GM23338 (cell line): ENCODE data around the gene ACY1. TPM values are rescaled to one million over a fixed set of nuclear protein-coding genes. Genes with fewer than 3 reads are reported as not detected.

Source experiments
- ATAC-seq: fragments of 200-7000 bp; cut with Tn5 transposase; 3 replicates; pipeline ENCODE4 v1.9.1; 2020
- DNase-seq: peaks from one replicate; pipeline ENCODE4 v3.0.0-alpha.2; 2015; ENCODE audit warnings: low spot score
- H2AFZ ChIP-seq: fragments of 200-600 bp; sonication (generic); 2 replicates; pipeline ENCODE4 v1.8.0; 2016; ENCODE audit warnings: antibody characterized with exemption, mild to moderate bottlenecking, moderate library complexity
- H3F3A ChIP-seq: fragments of 200-600 bp; sonication (generic); replicated peaks from 2 replicates; pipeline ENCODE4 v1.8.0; 2017; ENCODE audit warnings: antibody characterized with exemption, mixed run types, low read depth
- H3K27ac ChIP-seq: fragments of 200-600 bp; sonication (generic); 2 replicates; pipeline ENCODE4 v1.6.1; 2016; ENCODE audit warnings: low read depth
- H3K27me3 ChIP-seq: fragments of 200-600 bp; sonication (generic); 2 replicates; pipeline ENCODE4 v1.8.0; 2016; ENCODE audit warnings: mild to moderate bottlenecking, mixed run types, moderate library complexity; ENCODE audit not compliant: insufficient read depth
- H3K36me3 ChIP-seq: fragments of 200-600 bp; sonication (generic); 2 replicates; pipeline ENCODE4 v1.8.0; 2016; ENCODE audit warnings: mild to moderate bottlenecking; ENCODE audit not compliant: insufficient read depth
- H3K4me1 ChIP-seq: fragments of 200-600 bp; sonication (generic); 2 replicates; pipeline ENCODE4 v1.8.0; 2016; ENCODE audit warnings: mild to moderate bottlenecking, moderate library complexity; ENCODE audit not compliant: insufficient read depth
- H3K4me2 ChIP-seq: fragments of 200-600 bp; sonication (generic); 2 replicates; pipeline ENCODE4 v1.7.1; 2017; ENCODE audit warnings: mixed run types
- H3K4me3 ChIP-seq: fragments of 200-600 bp; sonication (generic); 2 replicates; pipeline ENCODE4 v1.6.1; 2016; ENCODE audit warnings: mixed run types
- H3K79me2 ChIP-seq: fragments of 200-600 bp; sonication (generic); replicated peaks from 2 replicates; pipeline ENCODE4 v1.8.0; 2017; ENCODE audit warnings: mild to moderate bottlenecking; ENCODE audit not compliant: insufficient read depth
- H3K9me2 ChIP-seq: fragments of 200-600 bp; sonication (generic); 2 replicates; pipeline ENCODE4 v1.8.0; 2017; ENCODE audit not compliant: insufficient read depth
- H4K20me1 ChIP-seq: fragments of 200-600 bp; sonication (generic); replicated peaks from 2 replicates; pipeline ENCODE4 v1.8.0; 2017; ENCODE audit warnings: mild to moderate bottlenecking; ENCODE audit not compliant: insufficient read depth
- H3K27ac Mint-ChIP-seq: 2 replicates; pipeline ENCODE4 v1.8.0; 2020; ENCODE audit warnings: inconsistent platforms, mild to moderate bottlenecking, moderate library complexity, mixed read lengths
- H3K27me3 Mint-ChIP-seq: 3 replicates; pipeline ENCODE4 v1.8.0; 2022; ENCODE audit warnings: low read depth, mild to moderate bottlenecking, moderate library complexity, mixed read lengths, inconsistent platforms; ENCODE audit not compliant: insufficient read depth, poor library complexity
- H3K36me3 Mint-ChIP-seq: 3 replicates; pipeline ENCODE4 v1.8.0; 2021; ENCODE audit warnings: low read depth, mild to moderate bottlenecking, inconsistent platforms, moderate library complexity, mixed read lengths
- H3K4me1 Mint-ChIP-seq: 3 replicates; pipeline ENCODE4 v1.8.0; 2020; ENCODE audit warnings: mild to moderate bottlenecking, inconsistent platforms, mixed read lengths
- H3K4me3 Mint-ChIP-seq: 3 replicates; pipeline ENCODE4 v1.8.0; 2021; ENCODE audit warnings: moderate library complexity, mild to moderate bottlenecking, inconsistent platforms, mixed read lengths
- H3K9me3 Mint-ChIP-seq: 3 replicates; pipeline ENCODE4 v1.8.0; 2020; ENCODE audit warnings: moderate library complexity, mild to moderate bottlenecking, inconsistent platforms, mixed read lengths
- CREB1 ChIP-seq: fragments of 250-450 bp; sonication (Bioruptor Pico); IDR thresholded peaks from 2 replicates; pipeline ENCODE4 v1.5.0; 2020; ENCODE audit warnings: low read depth, mild to moderate bottlenecking, moderate library complexity
- EZH2 ChIP-seq: fragments of 200-600 bp; sonication (generic); IDR thresholded peaks from one replicate; pipeline ENCODE4 v1.8.0; 2017; ENCODE audit warnings: antibody characterized with exemption, mild to moderate bottlenecking, low read depth; ENCODE audit not compliant: unreplicated experiment
- JUNB ChIP-seq: IDR thresholded peaks from one replicate; pipeline ENCODE4 v1.6.1; 2016; ENCODE audit warnings: antibody characterized with exemption; ENCODE audit not compliant: unreplicated experiment
- NANOG ChIP-seq: IDR thresholded peaks from 2 replicates; pipeline ENCODE4 v1.6.1; 2016; ENCODE audit warnings: antibody characterized with exemption, borderline replicate concordance
- POLR2AphosphoS5 ChIP-seq: IDR thresholded peaks from 2 replicates; pipeline ENCODE4 v1.6.1; 2016; ENCODE audit warnings: antibody characterized with exemption, low read depth
- STAT1 ChIP-seq: IDR thresholded peaks from one replicate; pipeline ENCODE4 v1.6.1; 2016; ENCODE audit warnings: antibody characterized with exemption; ENCODE audit not compliant: unreplicated experiment
- ZNF114 ChIP-seq: fragments of 250-450 bp; sonication (Bioruptor Pico); IDR thresholded peaks from 2 replicates; pipeline ENCODE4 v1.5.0; 2020; ENCODE audit warnings: mild to moderate bottlenecking, moderate library complexity
- polyA plus RNA-seq: library from polyadenylated mRNA; unstranded; fragments of >200 nt; fragmentation: Nextera tagmentation; extraction: Ambion mirVana; gene quantifications from 2 replicates; pipeline ENCODE4 v1.2.1, GENCODE V29; 2016
- total RNA-seq: library from RNA; depleted of rRNA; stranded (reverse); fragments of >200 nt; shearing (Covaris generic); gene quantifications from 2 replicates; pipeline ENCODE4 v1.2.3, GENCODE V29; 2014
- TF ChIP-seq, protein P1 (sequence below): IDR thresholded peaks from one replicate; pipeline ENCODE4 v1.6.1; 2018; ENCODE audit warnings: antibody characterized with exemption; ENCODE audit not compliant: unreplicated experiment
- TF ChIP-seq, protein P2 (sequence below): IDR thresholded peaks from 2 replicates; pipeline ENCODE4 v1.6.1; 2016; ENCODE audit warnings: antibody characterized with exemption
- TF ChIP-seq, protein P3 (sequence below): fragments of 250-450 bp; sonication (Bioruptor Pico); IDR thresholded peaks from 2 replicates; pipeline ENCODE4 v1.5.0; 2020; ENCODE audit warnings: mild to moderate bottlenecking, moderate library complexity

The ACY1 gene
- total and polyA plus RNA-seq, 2 experiments from 2014 or later, result 38.4 to 62.8 TPM

DNA sequence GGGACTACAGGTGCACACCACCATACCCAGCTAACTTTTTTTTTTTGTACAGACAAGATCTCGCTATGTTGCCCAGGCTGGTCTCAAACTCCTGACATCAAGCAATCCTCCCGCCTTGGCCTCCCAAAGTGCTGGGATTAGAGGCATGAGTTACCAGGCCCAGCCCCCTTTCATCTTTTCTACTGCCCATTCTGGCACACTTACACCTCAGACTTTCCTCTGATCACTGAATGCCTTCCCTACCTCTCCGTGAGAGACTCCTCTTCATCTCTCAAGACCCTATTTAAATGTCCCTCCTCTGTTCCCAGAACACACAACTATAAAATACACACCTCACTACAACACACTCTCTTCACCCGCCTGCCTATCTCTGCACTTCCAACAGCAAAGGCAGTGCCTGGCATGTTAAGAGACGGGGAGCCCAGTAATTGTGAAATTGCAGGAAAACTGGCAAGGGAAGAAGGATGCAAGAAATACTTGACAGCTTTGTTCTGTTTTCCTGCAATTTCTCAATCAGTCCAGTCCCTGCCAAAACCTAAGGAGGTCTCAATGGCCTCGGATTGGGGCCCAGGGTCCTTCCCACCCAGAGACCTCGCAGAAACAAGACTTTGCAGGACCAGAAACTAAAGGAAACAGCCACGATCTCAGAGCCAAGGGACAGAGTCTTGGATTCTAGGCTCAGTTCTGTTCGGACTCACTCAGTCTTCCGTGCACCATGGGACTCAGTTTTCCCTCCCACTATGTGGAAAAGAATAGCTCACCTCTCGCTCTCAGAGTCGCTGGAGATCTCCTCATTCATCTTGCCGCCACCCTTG lies 42.5 kb upstream of the ACY1 start:
- Histone ChIP-seq H3K4me1 (peaks cover 9% of the 10 kb centered on the region; the same call in 1 of the 2 replicates), H3K9me2 (no peaks in the 10 kb centered on the region), H3K4me3 (peak overlapping the region; percentile 99), H3K36me3 (peaks cover 6% of the 10 kb centered on the region; the same call in 1 of the 2 replicates), H2AFZ (no peak overlapping the region), H3K4me2 (peak overlapping the region; percentile 98), H3K27ac (no peak overlapping the region), H3F3A (0 out of 2 replicates have a peak, but pooled peaks cover 2% of the 10 kb centered on the region), H4K20me1 (peaks cover 12% of the 10 kb centered on the region), H3K27me3 (no peaks in the 10 kb centered on the region), H3K79me2 (peaks cover 25% of the 10 kb centered on the region)
- no peak overlapping the region for H3K27ac Mint-ChIP-seq
- peak overlapping the region; percentile 92 for H3K4me3 Mint-ChIP-seq
- TF ChIP-seq NANOG, result no peak
- TF ChIP-seq CREB1, result no peak
- peaks cover 18% of the 10 kb centered on the region for H3K4me1 Mint-ChIP-seq
- H3K9me3 Mint-ChIP-seq, result no peaks in the 10 kb centered on the region
- H3K36me3 Mint-ChIP-seq, result peaks cover 48% of the 10 kb centered on the region
- H3K27me3 Mint-ChIP-seq, result peaks cover 21% of the 10 kb centered on the region
- DNase-seq, result no peak
- peak; percentile 2; the same call in 2 of the 3 replicates for ATAC-seq

DNA sequence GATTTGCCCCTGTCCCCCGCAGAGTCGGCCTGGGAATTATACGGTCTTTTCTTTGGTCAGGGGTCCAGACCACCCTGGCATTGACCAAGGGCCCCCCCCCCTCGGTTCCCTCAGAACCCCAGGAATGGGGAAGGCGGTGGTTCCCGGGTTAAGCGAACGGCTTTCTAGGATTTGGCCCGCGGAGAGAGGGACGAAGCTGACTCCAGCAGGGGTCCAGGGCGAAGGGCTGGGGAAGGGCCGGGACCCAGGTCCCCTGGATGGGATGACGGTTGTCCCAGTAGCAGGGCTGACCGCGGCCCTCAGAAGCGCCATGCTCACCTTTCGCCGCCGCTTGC lies 41.9 kb upstream of the ACY1 start:
- Histone ChIP-seq H3K27me3 (no peaks in the 10 kb centered on the region), H3K4me3 (peak overlapping the region; percentile 99), H3F3A (0 out of 2 replicates have a peak, but pooled peaks cover 2% of the 10 kb centered on the region), H3K4me2 (peak overlapping the region; percentile 98), H3K4me1 (peaks cover 9% of the 10 kb centered on the region; the same call in 1 of the 2 replicates), H3K79me2 (peaks cover 25% of the 10 kb centered on the region), H3K27ac (no peak overlapping the region), H2AFZ (no peak overlapping the region), H4K20me1 (peaks cover 12% of the 10 kb centered on the region), H3K36me3 (peaks cover 6% of the 10 kb centered on the region; the same call in 1 of the 2 replicates), H3K9me2 (no peaks in the 10 kb centered on the region)
- no peak for DNase-seq
- peaks cover 18% of the 10 kb centered on the region for H3K4me1 Mint-ChIP-seq
- H3K36me3 Mint-ChIP-seq, result peaks cover 43% of the 10 kb centered on the region
- ATAC-seq, result peak; percentile 27
- peaks cover 22% of the 10 kb centered on the region for H3K27me3 Mint-ChIP-seq
- H3K4me3 Mint-ChIP-seq, result peak overlapping the region; percentile 92
- H3K9me3 Mint-ChIP-seq, result no peaks in the 10 kb centered on the region
- no peak overlapping the region for H3K27ac Mint-ChIP-seq
- TF ChIP-seq, protein P1, sequence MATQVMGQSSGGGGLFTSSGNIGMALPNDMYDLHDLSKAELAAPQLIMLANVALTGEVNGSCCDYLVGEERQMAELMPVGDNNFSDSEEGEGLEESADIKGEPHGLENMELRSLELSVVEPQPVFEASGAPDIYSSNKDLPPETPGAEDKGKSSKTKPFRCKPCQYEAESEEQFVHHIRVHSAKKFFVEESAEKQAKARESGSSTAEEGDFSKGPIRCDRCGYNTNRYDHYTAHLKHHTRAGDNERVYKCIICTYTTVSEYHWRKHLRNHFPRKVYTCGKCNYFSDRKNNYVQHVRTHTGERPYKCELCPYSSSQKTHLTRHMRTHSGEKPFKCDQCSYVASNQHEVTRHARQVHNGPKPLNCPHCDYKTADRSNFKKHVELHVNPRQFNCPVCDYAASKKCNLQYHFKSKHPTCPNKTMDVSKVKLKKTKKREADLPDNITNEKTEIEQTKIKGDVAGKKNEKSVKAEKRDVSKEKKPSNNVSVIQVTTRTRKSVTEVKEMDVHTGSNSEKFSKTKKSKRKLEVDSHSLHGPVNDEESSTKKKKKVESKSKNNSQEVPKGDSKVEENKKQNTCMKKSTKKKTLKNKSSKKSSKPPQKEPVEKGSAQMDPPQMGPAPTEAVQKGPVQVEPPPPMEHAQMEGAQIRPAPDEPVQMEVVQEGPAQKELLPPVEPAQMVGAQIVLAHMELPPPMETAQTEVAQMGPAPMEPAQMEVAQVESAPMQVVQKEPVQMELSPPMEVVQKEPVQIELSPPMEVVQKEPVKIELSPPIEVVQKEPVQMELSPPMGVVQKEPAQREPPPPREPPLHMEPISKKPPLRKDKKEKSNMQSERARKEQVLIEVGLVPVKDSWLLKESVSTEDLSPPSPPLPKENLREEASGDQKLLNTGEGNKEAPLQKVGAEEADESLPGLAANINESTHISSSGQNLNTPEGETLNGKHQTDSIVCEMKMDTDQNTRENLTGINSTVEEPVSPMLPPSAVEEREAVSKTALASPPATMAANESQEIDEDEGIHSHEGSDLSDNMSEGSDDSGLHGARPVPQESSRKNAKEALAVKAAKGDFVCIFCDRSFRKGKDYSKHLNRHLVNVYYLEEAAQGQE, result no peak
- TF ChIP-seq EZH2 (no peak), POLR2AphosphoS5 (no peak), JUNB (no peak), CREB1 (no peak), STAT1 (no peak), ZNF114 (no peak), NANOG (no peak)
- TF ChIP-seq, protein P2, sequence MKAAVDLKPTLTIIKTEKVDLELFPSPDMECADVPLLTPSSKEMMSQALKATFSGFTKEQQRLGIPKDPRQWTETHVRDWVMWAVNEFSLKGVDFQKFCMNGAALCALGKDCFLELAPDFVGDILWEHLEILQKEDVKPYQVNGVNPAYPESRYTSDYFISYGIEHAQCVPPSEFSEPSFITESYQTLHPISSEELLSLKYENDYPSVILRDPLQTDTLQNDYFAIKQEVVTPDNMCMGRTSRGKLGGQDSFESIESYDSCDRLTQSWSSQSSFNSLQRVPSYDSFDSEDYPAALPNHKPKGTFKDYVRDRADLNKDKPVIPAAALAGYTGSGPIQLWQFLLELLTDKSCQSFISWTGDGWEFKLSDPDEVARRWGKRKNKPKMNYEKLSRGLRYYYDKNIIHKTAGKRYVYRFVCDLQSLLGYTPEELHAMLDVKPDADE, result no peak; the same call in 1 of the 2 replicates
- TF ChIP-seq, protein P3, sequence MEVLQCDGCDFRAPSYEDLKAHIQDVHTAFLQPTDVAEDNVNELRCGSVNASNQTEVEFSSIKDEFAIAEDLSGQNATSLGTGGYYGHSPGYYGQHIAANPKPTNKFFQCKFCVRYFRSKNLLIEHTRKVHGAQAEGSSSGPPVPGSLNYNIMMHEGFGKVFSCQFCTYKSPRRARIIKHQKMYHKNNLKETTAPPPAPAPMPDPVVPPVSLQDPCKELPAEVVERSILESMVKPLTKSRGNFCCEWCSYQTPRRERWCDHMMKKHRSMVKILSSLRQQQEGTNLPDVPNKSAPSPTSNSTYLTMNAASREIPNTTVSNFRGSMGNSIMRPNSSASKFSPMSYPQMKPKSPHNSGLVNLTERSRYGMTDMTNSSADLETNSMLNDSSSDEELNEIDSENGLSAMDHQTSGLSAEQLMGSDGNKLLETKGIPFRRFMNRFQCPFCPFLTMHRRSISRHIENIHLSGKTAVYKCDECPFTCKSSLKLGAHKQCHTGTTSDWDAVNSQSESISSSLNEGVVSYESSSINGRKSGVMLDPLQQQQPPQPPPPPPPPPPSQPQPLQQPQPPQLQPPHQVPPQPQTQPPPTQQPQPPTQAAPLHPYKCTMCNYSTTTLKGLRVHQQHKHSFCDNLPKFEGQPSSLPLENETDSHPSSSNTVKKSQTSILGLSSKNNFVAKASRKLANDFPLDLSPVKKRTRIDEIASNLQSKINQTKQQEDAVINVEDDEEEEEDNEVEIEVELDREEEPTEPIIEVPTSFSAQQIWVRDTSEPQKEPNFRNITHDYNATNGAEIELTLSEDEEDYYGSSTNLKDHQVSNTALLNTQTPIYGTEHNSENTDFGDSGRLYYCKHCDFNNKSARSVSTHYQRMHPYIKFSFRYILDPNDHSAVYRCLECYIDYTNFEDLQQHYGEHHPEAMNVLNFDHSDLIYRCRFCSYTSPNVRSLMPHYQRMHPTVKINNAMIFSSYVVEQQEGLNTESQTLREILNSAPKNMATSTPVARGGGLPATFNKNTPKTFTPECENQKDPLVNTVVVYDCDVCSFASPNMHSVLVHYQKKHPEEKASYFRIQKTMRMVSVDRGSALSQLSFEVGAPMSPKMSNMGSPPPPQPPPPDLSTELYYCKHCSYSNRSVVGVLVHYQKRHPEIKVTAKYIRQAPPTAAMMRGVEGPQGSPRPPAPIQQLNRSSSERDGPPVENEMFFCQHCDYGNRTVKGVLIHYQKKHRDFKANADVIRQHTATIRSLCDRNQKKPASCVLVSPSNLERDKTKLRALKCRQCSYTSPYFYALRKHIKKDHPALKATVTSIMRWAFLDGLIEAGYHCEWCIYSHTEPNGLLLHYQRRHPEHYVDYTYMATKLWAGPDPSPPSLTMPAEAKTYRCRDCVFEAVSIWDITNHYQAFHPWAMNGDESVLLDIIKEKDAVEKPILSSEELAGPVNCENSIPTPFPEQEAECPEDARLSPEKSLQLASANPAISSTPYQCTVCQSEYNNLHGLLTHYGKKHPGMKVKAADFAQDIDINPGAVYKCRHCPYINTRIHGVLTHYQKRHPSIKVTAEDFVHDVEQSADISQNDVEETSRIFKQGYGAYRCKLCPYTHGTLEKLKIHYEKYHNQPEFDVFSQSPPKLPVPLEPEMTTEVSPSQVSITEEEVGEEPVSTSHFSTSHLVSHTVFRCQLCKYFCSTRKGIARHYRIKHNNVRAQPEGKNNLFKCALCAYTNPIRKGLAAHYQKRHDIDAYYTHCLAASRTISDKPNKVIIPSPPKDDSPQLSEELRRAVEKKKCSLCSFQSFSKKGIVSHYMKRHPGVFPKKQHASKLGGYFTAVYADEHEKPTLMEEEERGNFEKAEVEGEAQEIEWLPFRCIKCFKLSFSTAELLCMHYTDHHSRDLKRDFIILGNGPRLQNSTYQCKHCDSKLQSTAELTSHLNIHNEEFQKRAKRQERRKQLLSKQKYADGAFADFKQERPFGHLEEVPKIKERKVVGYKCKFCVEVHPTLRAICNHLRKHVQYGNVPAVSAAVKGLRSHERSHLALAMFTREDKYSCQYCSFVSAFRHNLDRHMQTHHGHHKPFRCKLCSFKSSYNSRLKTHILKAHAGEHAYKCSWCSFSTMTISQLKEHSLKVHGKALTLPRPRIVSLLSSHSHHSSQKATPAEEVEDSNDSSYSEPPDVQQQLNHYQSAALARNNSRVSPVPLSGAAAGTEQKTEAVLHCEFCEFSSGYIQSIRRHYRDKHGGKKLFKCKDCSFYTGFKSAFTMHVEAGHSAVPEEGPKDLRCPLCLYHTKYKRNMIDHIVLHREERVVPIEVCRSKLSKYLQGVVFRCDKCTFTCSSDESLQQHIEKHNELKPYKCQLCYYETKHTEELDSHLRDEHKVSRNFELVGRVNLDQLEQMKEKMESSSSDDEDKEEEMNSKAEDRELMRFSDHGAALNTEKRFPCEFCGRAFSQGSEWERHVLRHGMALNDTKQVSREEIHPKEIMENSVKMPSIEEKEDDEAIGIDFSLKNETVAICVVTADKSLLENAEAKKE (CRISPR knock-in tag), result no peak
